Neutrophil (primary cell): ENCODE results near the gene CEP135.

ENCODE experiments used
- H3K27ac ChIP-seq: fragments of 200-600 bp; sonication (generic); 2 replicates; pipeline ENCODE4 v1.5.1; 2016; ENCODE audit warnings: mild to moderate bottlenecking, moderate library complexity
- H3K27me3 ChIP-seq: fragments of 200-600 bp; sonication (generic); 2 replicates; pipeline ENCODE4 v1.6.0; 2016; ENCODE audit warnings: mild to moderate bottlenecking
- H3K36me3 ChIP-seq: fragments of 200-600 bp; sonication (generic); 2 replicates; pipeline ENCODE4 v1.5.1; 2017
- H3K4me1 ChIP-seq, 2 experiments: fragments of 200-600 bp in 1 of 2; sonication (generic) in 1 of 2; 1 replicate in 1 of 2; 2 replicates in 1 of 2; pipeline versions ENCODE4 v1.5.1 to v1.6.1; 2013 to 2016; ENCODE audit warnings: low read depth in 1 of 2, low read length in 1 of 2, mild to moderate bottlenecking in 1 of 2, moderate library complexity in 1 of 2; ENCODE audit not compliant: control insufficient read depth in 1 of 2, insufficient read depth in 1 of 2
- H3K4me3 ChIP-seq, 2 experiments: fragments of 200-600 bp in 1 of 2; sonication (generic) in 1 of 2; 1 replicate in 1 of 2; 2 replicates in 1 of 2; pipeline ENCODE4 v1.5.1; 2013 to 2016; ENCODE audit warnings: low read depth in 1 of 2, low read length in 1 of 2, mild to moderate bottlenecking in 1 of 2, moderate library complexity in 1 of 2
- H3K9me3 ChIP-seq: fragments of 200-600 bp; sonication (generic); 2 replicates; pipeline ENCODE4 v1.5.1; 2016
- CTCF ChIP-seq: fragments of 200-600 bp; sonication (generic); IDR thresholded peaks from 2 replicates; pipeline ENCODE4 v1.5.1; 2016; ENCODE audit warnings: antibody characterized with exemption

The CEP135 gene

GRCh38 chr4:56048702-56049431 is 100.1 kb downstream of the CEP135 start:
- no peak overlapping the region for H3K27ac ChIP-seq
- peak overlapping the region; percentile 18 to 33 for H3K4me3 ChIP-seq
- peaks cover 56% of the 10 kb centered on the region for H3K27me3 ChIP-seq
- peaks cover 16 to 17% of the 10 kb centered on the region in 2 experiments for H3K4me1 ChIP-seq
- no peak for TF ChIP-seq CTCF
- no peaks in the 10 kb centered on the region for H3K36me3 ChIP-seq
- H3K9me3 ChIP-seq, result no peaks in the 10 kb centered on the region

- Histone ChIP-seq H3K27ac (no peak overlapping the region), H3K9me3 (no peaks in the 10 kb centered on the region), H3K4me1 (peaks cover 16 to 20% of the 10 kb centered on the region in 2 experiments), H3K4me3 (no peak overlapping the region), H3K27me3 (peaks cover 52% of the 10 kb centered on the region), H3K36me3 (no peaks in the 10 kb centered on the region)
- no peak for TF ChIP-seq CTCF
Observed at GRCh38 chr4:56050625-56051024, 101.9 kb downstream of the CEP135 start.

GRCh38 chr4:56051029-56051709 is 102.4 kb downstream of the CEP135 start:
- TF ChIP-seq CTCF, result no peak
- H3K4me3 ChIP-seq, result no peak overlapping the region
- H3K4me1 ChIP-seq, result peaks cover 16 to 21% of the 10 kb centered on the region in 2 experiments
- no peaks in the 10 kb centered on the region for H3K9me3 ChIP-seq
- H3K27ac ChIP-seq, result no peak overlapping the region
- no peaks in the 10 kb centered on the region for H3K36me3 ChIP-seq
- H3K27me3 ChIP-seq, result peaks cover 49% of the 10 kb centered on the region

- peaks cover 16 to 21% of the 10 kb centered on the region in 2 experiments for H3K4me1 ChIP-seq
- no peak for TF ChIP-seq CTCF
Observed at GRCh38 chr4:56051710-56052075, 102.9 kb downstream of the CEP135 start.

GRCh38 chr4:56052481-56052880 is 103.7 kb downstream of the CEP135 start:
- Histone ChIP-seq H3K9me3 (no peaks in the 10 kb centered on the region), H3K4me3 (no peak overlapping the region), H3K27me3 (peaks cover 43% of the 10 kb centered on the region), H3K4me1 (peaks cover 16 to 21% of the 10 kb centered on the region in 2 experiments), H3K27ac (no peak overlapping the region), H3K36me3 (no peaks in the 10 kb centered on the region)
- TF ChIP-seq CTCF, result no peak

More at GRCh38 chr4:56051710-56052075, 102.9 kb downstream of the CEP135 start:
- Histone ChIP-seq H3K27ac (no peak overlapping the region), H3K9me3 (no peaks in the 10 kb centered on the region), H3K36me3 (no peaks in the 10 kb centered on the region), H3K4me3 (no peak overlapping the region), H3K27me3 (peaks cover 49% of the 10 kb centered on the region)
